HG03280 (cell line): ENCODE data around the gene GLOD5.
A peak's percentile ranks its signal among the peaks of the same experiment; 100 is the strongest.
"Not testable (repeated sequence)": the region's sequence is repeated elsewhere in the genome, so short reads cannot be mapped to it uniquely, and the experiment has no call there.

Source experiments
- ATAC-seq: cut with Tn5 transposase; IDR thresholded peaks from one replicate; pipeline ENCODE4 v1.9.1; 2021; ENCODE audit warnings: mild to moderate bottlenecking, moderate library complexity; ENCODE audit not compliant: unreplicated experiment

Gene GLOD5

DNA sequence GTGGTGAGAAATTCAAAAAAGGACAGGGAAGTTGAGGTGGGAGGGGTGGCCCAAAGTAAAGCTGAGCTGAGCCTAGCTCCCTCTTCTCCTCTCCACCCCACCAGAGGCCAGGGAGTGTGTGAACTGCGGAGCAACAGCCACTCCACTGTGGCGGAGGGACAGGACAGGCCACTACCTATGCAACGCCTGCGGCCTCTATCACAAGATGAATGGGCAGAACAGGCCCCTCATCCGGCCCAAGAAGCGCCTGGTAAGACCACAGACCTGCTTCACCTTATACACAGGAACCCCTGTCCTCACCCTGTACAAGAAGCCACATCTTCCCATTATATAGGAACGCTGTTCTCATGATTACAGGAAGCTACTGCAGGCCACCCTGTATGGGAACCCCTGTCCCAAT lies 30.7 kb downstream of the GLOD5 start:
- ATAC-seq = no peak

DNA sequence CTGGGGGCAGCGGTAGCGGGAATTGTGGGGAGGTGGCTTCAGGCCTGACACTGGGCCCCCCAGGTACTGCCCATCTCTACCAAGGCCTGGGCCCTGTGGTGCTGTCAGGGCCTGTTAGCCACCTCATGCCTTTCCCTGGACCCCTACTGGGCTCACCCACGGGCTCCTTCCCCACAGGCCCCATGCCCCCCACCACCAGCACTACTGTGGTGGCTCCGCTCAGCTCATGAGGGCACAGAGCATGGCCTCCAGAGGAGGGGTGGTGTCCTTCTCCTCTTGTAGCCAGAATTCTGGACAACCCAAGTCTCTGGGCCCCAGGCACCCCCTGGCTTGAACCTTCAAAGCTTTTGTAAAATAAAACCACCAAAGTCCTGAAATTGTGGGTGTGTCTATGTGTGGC lies 32.4 kb downstream of the GLOD5 start:
- no peak for ATAC-seq

DNA sequence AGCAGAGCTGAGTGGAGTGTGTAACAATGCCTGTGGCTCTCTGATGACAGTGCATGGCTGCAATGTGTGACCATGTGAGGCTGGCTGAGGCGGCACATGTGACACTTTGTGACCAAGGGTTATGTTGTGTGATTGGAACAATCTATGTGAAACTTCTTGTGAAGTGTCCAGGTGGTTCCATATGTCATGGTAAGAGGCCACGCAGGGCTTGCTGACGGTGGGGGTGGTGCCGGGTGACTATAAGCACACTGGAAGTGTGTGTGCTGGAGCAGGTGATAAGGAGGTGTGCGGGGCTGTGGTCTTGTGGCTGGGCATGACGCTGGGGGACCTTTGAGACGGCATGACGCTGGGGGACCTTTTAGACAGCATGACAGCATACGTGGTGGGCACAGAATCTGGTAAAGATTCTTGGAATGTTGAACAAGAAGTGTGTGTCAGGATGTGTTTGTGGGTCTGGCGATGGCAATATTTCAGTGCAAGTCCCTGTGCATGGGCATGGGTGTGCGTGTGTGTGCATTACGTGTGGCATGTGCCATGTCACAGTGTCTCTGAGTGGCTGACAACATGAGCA lies 32.9 kb downstream of the GLOD5 start:
- no peak for ATAC-seq

DNA sequence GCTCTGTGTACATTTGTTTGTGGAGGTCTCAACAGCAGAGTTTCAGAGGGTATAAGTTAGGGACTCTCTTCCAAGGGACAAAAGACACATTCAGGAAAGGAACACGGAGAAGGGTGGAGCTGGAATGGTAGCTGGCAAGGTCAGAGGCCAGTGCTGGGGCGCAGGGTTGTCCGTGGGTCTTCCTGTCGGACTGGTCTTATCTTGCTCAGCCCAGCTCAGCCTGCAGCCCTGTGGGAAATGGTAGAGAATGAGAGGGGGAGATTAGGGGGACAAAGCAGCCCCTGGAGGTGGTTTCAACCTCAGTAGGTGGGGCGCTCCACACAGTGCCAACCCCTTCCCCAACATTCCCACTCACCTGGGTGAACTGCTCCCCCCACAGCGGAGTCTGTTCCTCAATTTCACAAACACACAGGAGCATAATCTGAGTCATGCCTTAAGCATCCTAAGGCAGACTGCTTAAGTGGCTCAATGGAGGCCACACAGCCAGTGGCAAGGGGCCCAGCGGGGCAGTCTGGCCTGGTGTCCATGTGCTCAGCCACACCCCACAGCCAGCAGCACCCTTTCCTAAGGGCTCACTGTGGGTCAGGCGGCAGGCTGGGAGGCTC lies 33.5 kb downstream of the GLOD5 start:
- no peak for ATAC-seq

DNA sequence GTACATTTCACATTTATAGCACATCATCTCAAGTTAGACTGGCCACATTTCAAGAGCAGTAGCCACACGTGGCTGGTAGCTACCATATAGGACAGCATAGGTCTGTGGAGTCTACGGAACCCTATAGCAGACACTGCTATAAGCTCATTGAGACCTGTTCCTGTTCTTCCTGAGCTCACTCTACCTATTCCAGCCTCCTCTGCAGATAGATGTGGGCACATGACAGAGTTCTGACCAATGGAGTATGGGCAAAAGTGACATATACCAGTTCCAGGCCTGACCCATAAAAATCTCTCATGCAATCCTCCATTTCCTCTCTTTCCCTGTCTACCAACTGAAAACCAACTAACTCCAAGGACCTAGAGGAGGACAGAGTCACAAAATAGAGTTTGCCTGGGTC lies 36.8 kb downstream of the GLOD5 start:
- ATAC-seq = no peak

DNA sequence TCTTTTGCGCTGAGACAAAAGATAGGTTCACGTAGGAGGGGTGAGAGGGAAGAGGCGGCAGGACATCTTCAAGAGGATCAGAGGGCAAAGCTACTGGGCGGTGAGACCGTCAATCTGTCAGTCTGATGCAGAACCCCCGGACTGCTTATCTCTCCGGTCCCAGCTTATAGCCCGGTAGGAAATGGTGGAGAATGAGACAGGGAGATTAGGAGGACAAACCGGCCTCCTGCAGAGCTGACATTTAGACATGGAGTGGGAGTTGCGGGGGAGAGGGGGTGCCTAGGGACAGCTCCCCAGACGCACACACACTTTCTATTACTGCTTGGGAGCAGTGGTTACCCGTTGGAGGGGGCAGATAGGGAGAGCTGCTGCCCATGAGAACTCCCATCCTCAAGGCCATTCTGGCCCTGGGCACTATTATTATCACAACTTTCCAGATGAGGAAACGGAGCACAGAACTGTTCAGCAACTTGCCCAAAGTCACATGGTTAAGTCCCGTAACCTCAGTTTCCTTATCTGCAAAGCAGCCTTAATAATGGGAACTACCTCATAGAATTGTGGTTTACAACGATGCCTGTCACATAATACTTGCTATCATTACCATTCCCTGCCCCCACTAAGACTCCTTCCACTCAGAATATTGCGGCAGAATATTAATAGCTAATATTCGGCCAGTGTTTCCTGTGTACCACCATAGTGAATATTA lies 39.2 kb downstream of the GLOD5 start:
- ATAC-seq = no peak

DNA sequence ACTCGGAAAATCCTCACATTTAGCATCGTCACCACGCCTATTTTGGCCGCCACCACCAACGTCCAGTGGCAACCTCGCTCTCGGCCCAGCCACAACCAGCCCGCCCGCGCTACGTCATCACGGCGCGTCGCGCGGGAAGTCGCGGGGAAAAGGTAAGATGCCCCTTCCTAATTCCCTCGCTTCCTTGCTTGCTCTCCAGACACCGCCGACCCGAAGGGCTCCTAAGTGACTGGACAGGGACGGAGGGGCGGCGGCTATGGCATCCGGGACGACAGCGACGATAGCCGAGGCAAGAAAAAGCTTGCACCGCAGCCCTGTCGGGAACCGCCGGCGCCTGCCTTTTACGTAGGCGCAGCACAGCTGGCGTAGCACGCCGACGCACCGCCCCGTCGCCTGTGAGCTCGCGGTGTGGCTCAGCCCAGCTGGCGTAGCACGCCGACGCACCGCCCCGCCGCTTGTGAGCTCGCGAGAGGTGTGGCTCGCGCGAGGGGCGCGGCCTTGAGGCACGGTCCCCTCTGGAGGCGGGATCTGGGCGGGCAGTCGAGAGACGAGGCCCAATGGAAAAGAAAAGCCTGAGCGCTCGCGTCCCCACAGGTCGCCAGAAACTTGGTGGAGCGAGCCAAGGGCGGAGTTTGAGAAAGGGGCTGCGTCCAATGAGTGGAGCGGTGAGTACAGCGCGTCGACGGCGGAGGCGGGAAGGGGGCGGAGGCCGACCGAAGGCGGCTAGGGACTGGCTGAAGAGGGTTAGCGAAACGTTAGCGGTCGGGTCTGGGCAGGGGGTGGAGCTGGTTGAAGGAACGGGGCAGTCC lies 39.9 kb downstream of the GLOD5 start, which contains the start of gene HDAC6:
TSS of gene HDAC6 (plus strand) at position 788 of the 809 bp plus-strand sequence. CDS start 626 bp downstream, outside the sequence.
- ATAC-seq = peak; percentile 86

DNA sequence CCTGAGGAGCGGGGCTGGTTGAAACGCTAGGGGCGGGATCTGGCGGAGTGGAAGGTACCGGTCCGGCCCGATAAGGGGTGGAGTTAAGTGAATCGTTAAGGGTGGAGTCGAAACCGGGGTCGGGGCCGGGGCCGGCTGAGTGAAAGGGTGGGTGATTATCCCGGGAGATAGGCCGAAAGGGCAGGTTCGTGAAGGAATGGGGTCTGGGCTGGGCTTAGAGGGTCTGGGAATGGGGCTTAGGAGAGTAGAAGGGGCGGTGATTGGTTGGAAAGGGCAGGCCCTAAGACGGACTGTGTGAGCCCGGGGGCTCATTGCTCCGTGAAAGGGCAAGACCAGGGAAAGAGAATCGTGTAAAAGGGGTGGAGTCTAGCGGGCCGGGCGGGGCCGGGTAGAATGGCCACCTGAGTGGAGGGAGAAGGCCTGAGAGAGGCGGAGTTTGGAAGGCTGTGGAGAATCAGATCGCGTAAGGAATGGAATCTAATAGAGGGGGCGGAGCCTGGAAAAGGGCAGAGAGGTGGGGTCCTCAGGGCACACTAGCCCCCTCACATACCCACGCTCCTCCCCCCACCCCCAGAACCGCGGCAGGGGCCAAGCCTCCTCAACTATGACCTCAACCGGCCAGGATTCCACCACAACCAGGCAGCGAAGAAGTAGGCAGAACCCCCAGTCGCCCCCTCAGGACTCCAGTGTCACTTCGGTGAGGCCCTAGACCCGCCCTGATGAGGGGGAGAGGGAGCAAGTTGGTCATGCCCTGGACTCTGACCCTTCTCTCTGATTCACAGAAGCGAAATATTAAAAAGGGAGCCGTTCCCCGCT lies 40.8 kb downstream of the GLOD5 start:
- ATAC-seq = peak; percentile 46

DNA sequence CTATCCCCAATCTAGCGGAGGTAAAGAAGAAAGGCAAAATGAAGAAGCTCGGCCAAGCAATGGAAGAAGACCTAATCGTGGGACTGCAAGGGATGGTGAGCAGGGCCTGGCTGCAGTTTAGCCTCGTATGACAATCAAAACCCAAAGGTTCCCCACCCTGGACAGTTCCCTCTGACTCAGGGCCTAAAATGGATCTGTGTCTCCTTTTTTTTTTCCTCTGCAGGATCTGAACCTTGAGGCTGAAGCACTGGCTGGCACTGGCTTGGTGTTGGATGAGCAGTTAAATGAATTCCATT lies 41.3 kb downstream of the GLOD5 start:
- ATAC-seq = no peak

DNA sequence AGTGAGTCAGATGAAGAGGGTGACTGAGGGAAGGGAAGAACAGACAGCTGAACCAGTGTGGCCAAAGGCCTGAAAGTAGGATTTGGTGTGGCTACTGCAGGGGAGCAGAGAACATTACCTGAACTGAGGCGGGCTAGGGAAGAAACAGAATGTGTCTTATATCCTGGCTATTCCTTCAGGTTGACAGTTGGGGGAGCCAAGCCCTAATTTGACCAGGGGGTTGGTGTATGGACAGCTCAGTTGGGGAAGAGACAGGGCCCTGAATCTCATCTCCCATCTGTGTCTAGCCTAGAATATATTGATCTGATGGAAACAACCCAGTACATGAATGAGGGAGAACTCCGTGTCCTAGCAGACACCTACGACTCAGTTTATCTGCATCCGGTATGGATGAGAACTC lies 44.5 kb downstream of the GLOD5 start:
- no peak for ATAC-seq

DNA sequence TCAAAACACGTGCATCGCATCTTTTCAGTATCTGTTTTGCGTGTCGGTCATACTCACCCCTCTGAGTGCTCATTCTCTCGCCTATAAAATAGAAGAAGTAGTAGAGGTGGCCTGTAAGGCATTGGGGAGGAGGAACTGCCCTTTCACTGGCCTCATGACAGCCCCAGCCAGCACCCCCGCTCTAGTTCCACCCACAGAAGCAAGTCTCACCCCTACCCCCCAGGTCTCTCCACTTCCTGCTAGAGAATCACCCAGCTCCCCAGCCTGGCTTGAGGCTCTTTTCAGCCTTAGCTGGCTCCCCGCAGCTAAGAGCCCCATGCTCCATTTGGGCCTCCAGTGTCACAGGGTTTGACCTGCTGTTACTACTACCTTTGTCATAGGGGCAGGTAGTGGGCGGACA lies 52.1 kb downstream of the GLOD5 start:
- ATAC-seq = no peak

DNA sequence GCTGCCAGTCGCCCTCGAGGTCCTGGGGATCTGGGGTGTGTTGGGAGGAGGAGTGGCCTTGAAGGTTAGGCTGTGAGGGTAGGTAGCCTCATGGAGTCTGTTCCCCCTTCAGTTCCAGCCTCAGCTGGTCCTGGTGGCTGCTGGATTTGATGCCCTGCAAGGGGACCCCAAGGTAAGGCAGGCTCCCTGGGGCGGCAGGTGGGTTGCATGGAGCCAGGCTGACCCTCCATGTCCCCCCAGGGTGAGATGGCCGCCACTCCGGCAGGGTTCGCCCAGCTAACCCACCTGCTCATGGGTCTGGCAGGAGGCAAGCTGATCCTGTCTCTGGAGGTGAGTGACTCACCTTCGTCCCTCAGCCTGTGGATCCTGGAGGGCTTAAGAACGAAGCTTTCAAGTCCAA lies 53.2 kb downstream of the GLOD5 start:
- no peak for ATAC-seq

DNA sequence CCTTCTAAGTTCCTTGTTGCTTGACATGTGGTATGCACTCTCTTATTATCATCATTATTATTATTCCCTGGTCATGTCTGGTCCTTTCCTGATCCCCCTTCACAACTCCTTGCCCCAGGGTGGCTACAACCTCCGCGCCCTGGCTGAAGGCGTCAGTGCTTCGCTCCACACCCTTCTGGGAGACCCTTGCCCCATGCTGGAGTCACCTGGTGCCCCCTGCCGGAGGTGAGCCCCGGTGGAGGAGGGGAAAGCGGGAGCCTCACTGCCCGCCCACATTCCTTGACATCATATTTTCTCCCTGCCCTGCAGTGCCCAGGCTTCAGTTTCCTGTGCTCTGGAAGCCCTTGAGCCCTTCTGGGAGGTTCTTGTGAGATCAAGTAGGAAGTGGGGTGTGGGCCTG lies 53.7 kb downstream of the GLOD5 start:
- no peak for ATAC-seq

DNA sequence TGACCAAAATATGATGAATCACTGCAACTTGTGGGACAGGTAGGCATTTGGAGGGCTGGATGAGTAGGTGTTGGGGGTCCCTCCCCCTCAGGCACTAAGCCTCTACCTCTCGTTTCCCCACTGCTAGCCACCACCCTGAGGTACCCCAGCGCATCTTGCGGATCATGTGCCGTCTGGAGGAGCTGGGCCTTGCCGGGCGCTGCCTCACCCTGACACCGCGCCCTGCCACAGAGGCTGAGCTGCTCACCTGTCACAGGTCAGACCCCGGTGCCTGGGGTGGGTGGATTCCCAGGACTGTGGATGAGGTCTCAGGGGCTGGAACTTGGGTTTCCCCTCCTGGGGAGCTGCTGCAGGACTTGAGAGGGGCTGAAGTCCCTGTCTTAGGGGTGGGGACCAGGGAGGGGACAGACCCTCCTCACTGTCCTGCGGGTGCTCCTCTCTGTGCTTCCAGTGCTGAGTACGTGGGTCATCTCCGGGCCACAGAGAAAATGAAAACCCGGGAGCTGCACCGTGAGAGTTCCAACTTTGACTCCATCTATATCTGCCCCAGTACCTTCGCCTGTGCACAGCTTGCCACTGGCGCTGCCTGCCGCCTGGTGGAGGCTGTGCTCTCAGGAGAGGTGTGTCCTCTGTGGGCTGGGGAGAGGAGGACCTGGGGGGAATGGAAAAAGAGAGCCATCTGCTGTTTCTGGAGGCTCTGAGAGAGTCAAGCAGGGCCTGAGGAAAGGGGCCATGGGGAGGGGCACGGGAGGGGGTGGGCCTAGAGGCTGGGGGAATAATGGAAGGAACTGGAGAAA lies 54.7 kb downstream of the GLOD5 start:
- no peak for ATAC-seq

DNA sequence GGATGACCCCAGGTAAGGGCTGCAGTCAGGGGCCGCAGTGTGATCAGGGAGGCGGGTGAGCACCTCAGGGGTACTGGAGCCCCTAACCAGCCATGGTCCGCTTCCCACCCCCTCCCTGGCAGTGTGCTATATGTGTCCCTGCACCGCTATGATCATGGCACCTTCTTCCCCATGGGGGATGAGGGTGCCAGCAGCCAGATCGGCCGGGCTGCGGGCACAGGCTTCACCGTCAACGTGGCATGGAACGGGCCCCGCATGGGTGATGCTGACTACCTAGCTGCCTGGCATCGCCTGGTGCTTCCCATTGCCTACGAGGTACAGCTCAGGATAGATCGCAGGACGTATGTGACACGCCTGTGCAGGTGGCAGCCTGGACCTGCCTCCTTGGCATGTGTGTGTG lies 56.6 kb downstream of the GLOD5 start:
- no peak for ATAC-seq

DNA sequence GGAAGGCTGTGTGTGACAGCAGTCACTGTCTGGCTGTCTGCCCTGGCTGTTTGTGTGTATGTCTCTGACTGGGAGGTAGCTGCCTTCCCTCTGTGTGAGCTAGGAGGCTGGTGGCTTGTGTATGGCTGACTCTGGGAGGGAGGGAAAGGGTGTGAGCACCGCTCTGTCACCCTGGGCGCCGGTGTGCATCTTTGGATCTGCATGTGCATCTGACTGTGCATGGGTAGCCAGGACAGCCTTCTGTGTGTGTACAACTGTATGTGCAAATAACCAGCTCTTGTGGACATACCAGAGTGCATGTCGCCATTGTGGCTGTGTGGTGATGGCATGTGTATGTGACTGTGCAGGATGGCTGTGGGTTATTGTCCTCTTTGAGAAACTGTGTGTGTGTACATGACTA lies 57.3 kb downstream of the GLOD5 start:
- ATAC-seq = no peak

DNA sequence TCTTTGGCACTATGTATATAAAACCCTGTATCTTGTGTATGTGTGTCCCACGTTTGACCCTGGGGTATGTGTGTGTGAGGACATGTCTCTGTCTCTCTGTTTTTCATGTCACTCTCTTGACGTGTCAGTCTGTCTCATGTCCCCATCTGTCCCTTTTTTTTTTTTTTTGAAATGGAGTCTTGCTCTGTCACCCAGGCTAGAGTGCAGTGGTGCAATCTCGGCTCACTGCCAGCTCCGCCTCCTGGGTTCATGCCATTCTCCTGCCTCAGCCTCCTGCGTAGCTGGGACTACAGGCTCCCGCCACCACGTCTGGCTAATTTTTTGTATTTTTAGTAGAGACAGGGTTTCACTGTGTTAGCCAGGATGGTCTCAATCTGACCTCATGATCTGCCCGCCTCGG lies 57.8 kb downstream of the GLOD5 start:
- ATAC-seq = not testable (repeated sequence)

DNA sequence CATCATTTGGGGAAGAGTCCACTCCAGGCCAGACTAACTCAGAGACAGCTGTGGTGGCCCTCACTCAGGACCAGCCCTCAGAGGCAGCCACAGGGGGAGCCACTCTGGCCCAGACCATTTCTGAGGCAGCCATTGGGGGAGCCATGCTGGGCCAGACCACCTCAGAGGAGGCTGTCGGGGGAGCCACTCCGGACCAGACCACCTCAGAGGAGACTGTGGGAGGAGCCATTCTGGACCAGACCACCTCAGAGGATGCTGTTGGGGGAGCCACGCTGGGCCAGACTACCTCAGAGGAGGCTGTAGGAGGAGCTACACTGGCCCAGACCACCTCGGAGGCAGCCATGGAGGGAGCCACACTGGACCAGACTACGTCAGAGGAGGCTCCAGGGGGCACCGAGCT lies 61.5 kb downstream of the GLOD5 start:
- no peak for ATAC-seq
